GM21423 (cell line): ENCODE data around the gene TMEM233.
"Not testable (repeated sequence)": the region's sequence is repeated elsewhere in the genome, so short reads cannot be mapped to it uniquely, and the experiment has no call there.

Experiments used
- ATAC-seq: cut with Tn5 transposase; IDR thresholded peaks from one replicate; pipeline ENCODE4 v1.9.1; 2021; ENCODE audit warnings: mild to moderate bottlenecking, moderate library complexity; ENCODE audit not compliant: unreplicated experiment

The TMEM233 gene

DNA sequence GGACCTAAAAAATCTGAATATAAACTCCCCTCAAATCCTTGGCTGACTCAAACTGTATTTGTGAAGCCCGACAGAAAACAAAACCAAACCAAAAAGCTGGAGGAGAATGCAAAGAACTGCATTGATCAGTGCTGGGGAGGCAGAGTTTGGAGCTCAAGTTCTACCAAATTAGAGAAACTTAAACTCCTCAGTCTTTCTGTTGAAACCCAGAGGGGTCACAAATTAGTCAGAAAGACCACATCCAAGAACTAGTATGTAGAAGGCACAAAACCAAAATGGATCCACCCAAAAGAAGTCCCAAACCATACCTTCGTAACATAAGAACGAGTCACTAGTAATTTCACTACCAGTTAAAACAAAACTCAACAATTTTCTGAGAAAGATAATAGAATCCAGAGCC lies 59.1 kb downstream of the TMEM233 start:
- ATAC-seq, result no peak

- ATAC-seq, result not testable (repeated sequence)
Measured at GRCh38 chr12:119657001-119657400, 63.4 kb downstream of the TMEM233 start.

DNA sequence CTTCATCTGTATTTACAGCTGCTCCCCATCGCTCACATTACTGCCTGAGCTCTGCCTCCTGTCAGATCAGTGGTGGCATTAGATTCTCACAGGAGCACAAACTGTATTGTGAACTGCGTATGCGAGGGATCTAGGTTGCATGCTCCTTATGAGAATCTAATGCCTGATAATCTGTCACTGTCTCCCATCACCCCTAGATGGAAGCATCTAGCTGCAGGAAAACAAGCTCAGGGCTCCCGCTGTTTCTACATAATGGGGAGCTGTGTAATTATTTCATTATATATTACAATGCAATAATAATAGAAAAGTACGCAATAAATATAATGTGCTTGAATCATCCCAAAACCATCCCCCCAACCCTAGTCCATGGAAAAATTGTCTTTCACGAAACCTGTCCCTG lies 64.6 kb downstream of the TMEM233 start:
- not testable (repeated sequence) for ATAC-seq

- peak; percentile 52 for ATAC-seq
Measured at GRCh38 chr12:119659289-119659897, 65.8 kb downstream of the TMEM233 start.

GRCh38 chr12:119660076-119660475 lies 66.5 kb downstream of the TMEM233 start:
- no peak for ATAC-seq

DNA sequence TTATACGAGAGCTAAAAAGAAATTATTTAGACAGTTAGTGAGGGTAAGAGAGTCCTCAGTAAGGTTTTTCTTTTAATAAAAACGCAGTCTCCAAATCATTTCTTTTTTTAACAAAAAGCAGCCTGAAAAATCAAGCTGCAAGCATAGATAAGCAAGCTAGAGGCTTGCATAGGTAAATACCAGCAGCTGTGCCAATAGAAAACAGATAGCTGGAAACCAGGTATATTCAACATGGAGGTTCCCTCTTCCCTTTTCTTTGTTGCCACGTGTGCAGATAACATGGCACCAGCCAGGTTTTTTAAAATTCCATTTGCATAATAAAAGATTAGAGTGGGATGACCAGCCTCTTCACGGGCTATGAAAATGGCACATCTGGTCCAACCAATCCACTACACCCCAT lies 68.3 kb downstream of the TMEM233 start:
- ATAC-seq, result no peak

DNA sequence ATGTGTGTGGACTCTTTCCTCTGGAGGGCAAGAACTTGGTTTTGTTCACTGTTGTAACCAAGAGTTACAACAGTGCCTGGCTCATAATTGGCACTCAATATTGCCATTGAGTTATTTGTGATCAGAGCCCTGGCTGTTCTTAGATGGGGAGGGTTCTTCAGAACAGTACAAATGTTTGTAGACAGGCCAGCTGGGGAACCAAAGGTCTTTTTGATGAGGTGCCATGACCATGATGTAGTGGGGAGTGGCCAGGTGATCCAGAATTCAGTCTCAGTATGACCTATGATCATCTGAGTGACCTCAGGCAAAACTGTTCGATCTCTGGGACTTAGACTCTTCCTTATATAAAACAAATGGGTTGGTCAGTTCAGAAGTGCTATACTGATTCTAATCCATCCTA lies 71.1 kb downstream of the TMEM233 start:
- ATAC-seq, result no peak

DNA sequence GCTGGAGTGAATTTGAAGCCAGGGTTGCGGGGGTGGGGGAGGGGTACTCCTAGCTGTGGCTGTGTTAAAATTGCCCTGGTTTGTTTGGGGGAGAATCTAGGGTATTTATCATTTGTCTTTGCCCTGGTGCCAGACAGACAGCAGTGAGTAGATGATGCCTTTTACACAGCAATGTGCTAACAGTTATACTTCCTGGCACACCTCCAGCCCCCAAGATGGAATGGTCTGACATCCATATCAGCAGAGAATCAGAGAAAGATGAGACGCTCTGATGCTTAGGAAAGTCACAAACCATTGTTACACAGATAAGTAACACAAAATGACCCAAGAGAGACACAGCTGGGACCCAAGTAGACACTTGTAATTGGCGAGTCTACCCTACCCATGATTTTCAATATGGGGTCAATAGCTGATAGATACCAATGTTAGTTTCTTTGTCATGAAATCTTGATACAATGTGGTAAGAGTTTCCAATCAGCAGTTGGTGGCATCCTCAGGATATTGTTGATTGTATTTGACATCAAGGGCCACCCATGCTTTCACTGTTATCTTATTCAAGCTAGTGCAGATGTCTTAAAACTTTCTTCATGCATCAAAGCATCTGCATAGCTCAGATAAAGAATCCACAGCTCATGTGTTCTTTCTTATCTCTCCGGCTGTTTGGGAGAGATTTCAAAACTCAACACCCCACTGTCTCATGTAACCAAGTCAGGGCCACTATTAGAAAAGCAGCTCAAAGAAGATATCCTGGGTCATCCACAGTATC lies 71.8 kb downstream of the TMEM233 start:
- ATAC-seq, result no peak

GRCh38 chr12:119666226-119666795 lies 72.7 kb downstream of the TMEM233 start:
- no peak for ATAC-seq

DNA sequence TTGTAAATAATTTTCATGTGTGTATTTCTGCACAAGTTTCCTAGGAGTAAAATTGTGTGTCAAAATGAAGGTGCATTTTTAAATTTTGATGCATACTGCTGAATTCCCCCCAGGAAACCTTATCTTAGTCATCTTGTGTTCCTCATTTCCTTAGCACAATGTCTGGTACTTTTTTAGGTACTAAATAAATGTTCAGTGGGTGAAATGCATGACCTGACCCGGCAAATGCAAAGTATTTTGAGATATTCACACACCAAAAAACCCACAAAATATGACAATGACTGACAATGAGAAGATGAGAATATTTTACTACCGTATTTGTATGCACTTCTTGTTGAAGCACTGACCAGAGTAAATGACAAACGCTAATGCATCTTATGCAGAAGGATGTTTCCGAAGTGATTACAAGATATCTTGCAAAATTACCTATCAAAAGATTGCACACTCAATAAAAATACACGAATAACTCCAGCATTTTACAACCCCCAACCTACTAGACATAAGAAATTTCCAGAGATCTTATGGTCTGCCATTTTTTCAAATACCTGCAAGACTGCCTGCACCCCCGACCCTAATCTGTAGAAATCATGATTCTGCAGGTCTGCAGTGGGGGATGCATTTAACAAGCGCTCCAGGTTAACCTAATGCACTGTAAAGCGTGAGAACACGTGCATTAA lies 73.5 kb downstream of the TMEM233 start:
- peak; percentile 16 for ATAC-seq

DNA sequence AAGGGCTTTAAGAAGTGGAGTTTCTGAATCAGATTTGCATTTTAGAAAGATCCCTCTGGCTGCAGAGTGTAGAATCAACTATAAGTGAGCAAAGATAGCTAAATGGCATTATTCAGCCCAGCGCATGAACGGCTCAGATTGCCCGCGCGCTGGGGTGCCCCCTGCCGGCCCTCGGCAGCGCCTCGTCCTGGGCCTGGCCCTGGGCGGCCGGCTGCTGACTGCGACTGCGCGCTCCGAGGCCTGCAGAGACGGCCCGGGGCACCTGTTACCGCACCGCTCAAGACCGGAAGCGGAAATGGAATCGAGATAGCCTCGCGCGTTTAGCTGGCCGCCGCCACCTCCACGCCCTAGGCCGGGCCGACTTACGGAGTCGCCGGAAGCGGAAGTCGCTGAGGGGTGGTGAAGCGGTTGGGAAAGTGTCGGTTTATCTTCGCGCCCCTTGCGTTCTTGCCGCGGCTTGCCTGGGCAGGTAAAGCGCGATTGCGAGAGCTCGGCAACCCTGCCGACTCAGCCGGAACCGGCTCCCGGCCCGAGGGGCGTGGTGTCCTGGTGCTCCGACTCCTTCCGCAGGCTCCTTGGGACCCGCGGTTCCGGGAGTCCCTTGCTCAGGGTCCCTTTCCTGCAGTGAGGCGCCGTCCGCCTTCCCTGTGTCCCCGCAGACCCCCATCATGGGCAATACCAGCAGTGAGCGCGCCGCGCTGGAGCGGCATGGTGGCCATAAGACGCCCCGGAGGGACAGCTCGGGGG lies 74.2 kb downstream of the TMEM233 start, which contains the start of gene PRKAB1:
PRKAB1 (plus strand) TSS at position 557 of the 747 bp plus-strand sequence; CDS start at position 669, 112 bp downstream.
- ATAC-seq, result peak; percentile 94

GRCh38 chr12:119668324-119668841 lies 74.8 kb downstream of the TMEM233 start:
- no peak for ATAC-seq

GRCh38 chr12:119669744-119670472 lies 76.3 kb downstream of the TMEM233 start:
- ATAC-seq, result no peak

- ATAC-seq, result no peak
Measured at GRCh38 chr12:119671070-119671469, 77.5 kb downstream of the TMEM233 start.

DNA sequence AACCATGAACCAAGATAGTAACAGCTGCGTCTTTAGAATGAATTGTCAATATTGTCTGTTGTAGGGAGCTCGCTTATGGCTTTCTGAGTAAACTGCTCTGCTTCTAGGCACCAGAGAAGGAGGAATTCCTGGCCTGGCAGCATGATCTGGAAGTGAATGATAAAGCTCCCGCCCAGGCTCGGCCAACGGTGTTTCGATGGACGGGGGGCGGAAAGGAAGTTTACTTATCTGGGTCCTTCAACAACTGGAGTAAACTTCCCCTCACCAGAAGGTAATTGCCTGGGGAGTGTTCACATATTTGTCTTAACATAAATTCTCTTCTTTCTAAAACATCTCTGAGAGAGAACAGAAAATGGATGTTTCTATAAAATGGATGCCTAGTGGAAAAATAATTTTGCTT lies 78.6 kb downstream of the TMEM233 start:
- ATAC-seq, result no peak

- ATAC-seq, result no peak
Measured at GRCh38 chr12:119673634-119674033, 80.1 kb downstream of the TMEM233 start.

GRCh38 chr12:119674560-119674959 lies 81.0 kb downstream of the TMEM233 start:
- ATAC-seq, result no peak

DNA sequence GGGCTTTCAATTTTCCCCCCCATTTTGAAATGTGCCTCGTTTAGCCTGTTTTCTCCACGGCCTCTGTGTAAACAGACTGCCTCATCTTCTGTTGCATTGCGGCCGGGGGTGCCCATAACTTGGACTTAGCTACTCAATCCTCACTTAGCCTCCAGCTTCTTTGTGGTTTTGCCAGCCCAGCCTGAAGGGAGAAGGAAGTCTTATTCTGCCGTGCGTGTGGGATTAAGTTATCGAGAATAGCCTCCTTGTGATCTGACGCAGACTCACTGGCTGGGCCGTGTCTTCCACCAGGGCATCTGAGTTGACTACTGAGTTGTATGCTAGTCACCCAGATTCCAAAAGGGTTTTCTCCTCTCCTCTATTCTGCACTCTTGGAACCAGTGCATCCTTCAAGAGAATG lies 82.4 kb downstream of the TMEM233 start:
- no peak for ATAC-seq

DNA sequence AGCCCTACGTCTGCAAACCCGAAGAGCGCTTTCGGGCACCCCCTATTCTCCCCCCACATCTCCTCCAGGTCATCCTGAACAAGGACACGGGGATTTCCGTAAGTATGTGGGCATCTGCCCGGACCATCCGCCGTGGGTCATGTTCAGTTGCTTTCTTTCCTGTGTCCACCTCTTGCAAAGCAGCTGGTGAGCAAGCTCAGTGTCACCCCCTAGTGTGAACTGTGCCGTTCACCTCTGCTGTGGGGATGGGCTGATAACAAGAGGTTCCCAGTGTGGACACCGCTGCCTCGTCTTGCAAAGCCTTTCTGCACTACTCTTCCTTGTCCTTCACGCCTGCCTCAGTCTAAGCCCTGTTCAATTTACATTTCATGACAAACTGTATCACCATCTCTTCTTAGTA lies 83.0 kb downstream of the TMEM233 start:
- no peak for ATAC-seq

DNA sequence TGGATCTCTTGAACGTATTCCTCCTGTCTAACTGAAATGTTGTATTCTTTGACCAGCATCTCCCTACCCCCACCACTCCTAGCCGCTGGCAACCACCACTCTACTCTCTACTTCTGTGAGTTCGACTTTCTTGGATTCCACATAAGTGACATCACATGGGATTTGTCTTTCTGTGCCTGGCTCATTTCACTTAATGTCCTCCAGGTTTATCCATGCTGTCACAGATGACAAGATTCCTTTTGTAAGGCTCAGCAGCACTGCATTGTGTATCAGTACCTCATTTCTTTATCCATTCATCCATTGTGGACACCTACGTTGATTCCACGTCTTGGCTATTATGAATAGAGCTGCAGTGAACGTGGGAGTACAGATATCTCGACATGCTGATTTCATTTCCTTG lies 84.9 kb downstream of the TMEM233 start:
- no peak for ATAC-seq
